Cortex of kidney (tissue), 1 donor: ENCODE measurements around the gene RAE1.

ENCODE experiments used
- DNase-seq: peaks from one replicate; lab custom pipeline; 2025; lab: John Stamatoyannopoulos, UW

The RAE1 gene

DNA sequence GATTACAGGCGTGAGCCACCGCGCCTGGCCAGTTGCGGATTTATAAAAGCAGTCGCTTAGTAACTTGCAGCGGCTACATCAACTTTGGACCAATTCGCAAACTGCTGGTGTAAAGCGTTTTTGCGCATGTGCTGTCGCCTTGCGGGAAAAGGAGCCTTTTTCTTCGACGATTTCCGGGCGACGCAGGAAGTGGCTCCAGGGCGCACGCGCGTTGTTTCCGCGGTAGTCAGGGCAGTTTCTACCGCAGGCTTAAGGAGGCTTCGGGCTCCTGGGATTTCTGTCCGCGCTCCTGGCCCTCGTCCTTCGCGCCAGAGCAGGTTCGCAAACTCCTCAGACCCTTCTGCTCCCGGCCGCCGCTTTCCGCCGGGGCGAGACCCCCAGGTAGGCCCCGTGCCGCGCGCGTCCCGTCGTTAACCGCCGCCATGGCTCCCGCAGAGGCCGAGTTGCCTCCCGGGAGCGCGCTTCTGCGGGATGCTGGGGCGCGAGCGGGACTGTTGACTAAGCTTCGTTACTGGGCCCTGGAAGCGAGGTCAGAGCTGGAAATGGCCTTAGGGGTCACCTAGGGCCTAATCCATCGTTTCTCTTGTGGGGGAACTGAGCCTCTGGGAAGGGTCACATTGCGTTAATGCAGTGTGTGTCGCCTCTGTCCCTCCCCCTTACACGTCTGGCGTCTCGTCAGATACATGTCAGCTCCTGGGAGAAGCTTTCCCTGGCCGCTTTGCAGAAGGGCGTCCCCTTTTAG lies at the start of gene RAE1:
RAE1 (plus strand) TSS at position 214 of the 742 bp plus-strand sequence. CDS start 2,784 bp downstream, outside the sequence.
- no peak for DNase-seq

GRCh38 chr20:57306747-57307146 lies 44.3 kb upstream of the RAE1 start:
- no peak for DNase-seq

DNA sequence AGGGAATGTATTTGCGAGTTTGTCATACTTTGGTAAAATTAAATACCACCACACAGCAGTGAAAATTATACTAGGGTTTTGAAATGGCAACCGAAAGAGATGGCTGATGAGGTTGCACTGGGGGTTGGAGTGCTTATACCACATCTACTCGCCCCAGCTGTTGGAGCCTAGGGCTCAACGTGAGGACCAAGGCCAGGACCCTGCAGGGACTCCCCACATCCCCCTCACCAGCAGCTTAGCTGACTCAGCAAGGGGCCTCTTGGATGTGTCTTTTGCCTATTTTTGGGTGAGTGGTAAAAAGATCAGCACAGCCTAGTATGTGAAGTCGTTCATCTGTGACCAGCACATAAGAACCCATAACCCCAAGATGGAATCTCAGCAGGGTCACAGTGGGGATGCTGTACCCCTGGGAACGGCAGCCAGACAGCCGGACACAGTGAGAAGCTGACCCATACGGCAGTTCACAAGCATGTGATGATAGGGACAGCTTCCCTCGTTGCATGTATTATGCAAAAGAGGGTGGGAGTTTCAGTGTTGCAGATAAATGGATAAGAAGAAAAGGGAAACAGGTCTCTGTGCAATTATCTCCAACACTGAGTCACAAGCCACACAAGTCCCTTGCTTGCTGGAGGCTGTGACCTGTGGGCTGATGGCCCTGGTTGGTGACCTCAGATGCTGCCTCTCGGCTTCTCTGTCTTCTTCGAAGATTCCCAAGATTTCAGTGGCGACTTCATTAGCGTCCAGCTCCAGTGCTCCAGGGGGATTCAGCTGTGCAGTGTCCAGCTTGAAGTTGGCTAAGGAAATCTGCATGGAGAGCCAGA lies 42.4 kb upstream of the RAE1 start:
- DNase-seq: no peak

GRCh38 chr20:57309544-57310115 lies 41.4 kb upstream of the RAE1 start:
- DNase-seq: no peak

DNA sequence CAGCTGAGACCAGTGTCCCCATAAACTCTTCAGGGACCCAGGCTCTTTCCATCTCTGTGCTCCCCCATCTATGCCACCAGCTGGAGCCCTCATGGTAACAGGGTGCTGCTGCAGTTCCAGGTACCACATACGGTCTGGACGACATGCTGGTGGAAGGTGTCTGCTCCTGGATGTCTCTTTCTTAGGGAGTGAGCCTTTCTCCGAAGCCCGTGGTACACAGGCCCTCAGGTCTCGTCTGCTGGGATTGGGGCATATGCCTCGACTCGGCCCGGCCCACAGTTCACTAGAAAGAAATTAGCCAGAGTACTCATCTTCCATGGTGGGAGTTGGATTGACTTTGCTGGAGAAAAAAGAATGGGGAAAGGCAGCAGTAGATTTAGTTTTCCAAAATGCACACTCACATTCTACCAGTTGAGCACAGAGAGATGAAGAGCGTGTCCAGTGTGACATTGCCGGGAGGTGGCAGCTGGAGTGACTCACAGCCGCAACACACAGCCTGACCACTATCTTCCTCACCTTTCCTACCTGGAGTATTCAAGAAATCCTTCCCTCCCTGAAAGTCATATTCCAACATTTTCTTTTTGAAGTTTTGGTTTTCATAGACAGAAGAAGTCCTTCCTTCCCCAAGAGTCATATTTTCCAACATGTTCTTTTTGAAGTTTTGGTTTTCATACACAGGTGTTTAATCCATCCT lies 40.1 kb upstream of the RAE1 start:
- no peak for DNase-seq

DNA sequence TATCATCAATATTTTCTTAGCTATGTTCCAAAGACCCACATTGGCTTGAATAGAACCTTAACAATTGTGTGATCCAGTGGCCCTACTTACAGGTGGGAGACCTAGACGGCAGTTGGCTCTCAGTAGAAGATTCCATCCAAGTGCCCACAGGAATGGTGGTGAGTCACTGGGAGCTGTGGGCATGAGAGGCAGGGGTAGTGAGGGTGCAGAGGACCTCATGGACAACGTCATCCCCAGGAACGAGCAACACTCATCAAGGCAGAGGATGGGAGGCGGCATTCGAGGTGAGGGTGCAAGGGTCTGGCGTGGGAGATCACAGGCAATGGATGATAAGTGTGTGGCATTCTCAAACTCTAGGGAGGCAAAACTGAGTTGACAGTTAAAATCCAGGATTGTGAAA lies 38.9 kb upstream of the RAE1 start:
- no peak for DNase-seq

- no peak for DNase-seq
Observed at GRCh38 chr20:57313230-57313629, 37.8 kb upstream of the RAE1 start.

- DNase-seq: no peak
Observed at GRCh38 chr20:57313951-57314350, 37.1 kb upstream of the RAE1 start.

DNA sequence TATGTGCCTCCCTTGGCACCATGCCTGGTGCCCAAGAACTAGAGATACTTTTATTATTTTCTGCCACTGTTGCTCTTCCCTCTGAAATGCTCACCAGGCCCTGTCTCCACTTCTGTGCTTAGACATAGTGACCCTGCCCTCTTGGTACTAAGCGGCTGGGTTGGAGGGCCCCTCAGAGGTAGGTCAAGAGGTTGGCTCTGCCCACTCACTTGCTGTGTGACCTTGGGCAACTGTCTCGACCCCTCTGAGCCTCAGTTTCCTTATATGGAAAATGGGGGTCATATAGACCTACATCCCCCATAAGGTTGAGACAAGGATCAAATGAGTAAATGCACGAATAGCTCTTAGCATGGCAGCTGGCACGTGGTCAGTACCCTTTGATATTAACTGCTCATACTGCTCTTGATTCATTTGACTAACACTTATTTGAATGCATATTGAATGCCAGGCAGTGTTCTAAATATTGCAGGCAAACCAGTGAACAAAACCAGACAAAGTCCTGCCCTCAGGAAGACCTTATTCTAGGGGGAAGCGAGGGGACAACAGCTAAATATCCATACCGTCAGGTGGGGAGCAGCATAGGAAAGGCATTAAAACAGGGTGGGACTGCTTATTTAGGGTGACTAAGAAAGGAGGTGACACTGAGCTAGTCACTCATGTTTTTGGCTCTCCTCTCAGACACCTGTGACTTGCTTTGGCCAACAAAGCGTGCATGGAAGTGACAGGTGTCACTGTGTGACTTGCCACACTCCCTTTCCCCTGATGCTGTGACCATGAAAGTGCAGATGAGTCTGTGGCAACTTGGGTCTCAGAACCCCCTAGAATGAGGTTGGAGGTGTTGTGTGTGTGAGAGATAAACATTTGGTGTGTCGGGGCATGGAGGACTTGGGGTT lies 35.7 kb upstream of the RAE1 start:
- DNase-seq: no peak

- DNase-seq: no peak
Observed at GRCh38 chr20:57315976-57316480, 35.0 kb upstream of the RAE1 start.

GRCh38 chr20:57316795-57317201 lies 34.3 kb upstream of the RAE1 start:
- no peak for DNase-seq

- no peak for DNase-seq
Observed at GRCh38 chr20:57317316-57317788, 33.7 kb upstream of the RAE1 start.

DNA sequence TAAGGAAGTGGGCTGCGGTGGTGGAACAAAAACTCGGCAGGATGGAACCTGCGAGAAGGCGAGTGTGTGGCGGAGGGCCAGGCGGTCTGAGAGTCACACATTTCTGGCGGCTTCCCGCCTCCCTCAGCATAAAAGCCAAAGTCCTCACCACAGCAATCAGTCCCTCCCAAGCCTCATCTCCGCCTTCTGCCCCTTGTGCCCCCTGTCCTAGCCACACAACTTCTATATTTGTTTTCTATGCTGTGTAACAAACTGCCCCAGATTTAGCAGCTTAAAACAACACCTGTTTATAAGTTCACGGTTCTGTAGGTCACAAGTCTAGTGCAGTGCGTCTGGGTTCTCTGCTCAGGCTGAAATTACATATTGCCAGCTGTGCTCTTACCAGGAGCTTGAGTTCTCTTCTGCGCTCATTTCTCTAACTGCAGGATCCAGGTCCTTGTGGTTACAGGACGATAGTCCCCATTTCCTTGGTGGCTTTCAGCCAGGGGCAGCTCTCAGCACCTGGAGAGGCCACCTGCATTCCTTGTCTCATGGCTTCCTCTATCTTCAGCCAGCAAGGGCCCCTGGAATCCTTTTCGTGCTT lies 33.2 kb upstream of the RAE1 start:
- no peak for DNase-seq

DNA sequence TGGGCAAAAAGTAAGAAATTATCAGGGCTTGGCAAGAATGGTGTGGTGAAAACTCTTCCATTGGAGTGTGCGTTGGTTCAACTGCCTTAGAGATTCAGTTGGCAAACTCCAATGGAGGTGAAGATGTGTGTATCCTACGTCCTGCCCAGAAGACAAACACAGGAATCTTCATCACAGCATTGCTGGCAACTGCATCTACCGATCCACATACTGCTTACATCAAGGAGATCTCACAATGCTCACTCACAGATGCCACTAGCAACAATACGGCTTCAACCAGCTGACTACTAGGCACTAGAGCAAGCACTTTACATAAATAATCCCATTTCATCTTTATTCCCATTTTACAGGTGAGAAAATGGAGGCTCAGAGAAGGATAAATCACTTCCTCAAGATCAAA lies 31.5 kb upstream of the RAE1 start:
- no peak for DNase-seq

GRCh38 chr20:57320358-57320757 lies 30.7 kb upstream of the RAE1 start:
- no peak for DNase-seq

DNA sequence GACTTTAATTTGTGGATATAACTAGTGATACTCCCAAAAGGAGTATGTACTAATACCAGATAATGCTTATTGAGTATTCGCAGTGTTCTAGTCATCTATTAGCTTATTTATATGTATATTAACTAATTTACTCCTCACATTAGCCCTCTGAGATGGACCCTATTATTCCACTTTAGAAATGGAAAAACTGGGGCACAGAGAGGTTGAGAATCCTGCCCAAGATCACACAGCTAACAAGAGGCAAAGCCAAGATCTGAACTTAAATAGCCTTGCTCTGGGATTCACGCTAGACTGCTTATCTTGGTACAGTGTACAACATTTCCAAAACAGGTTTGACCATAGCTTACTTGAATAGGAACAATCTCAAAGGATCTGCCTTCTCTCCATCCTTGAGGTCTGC lies 29.9 kb upstream of the RAE1 start:
- no peak for DNase-seq

GRCh38 chr20:57322476-57322875 lies 28.6 kb upstream of the RAE1 start:
- DNase-seq: no peak

DNA sequence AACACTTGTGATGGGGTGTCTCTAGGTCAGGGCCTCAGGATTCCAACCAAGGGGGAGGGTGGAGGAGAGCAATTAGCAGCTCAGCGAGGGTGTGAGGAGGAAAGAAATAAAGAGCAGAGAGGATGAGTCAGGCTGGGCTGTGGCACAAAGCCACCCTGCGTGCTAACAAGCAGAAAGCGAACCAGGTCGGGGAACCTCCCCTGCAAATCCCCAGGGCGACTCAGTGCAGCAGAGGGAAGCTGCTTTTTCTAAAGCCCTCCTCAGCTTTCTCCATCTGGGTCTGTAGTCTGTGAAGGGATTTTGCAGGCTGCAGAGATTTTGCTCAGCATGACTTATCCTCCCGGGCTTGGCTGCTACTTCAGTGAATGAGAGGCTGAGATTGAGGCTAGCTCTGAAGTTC lies 28.0 kb upstream of the RAE1 start:
- DNase-seq: no peak

GRCh38 chr20:57325632-57326356 lies 25.3 kb upstream of the RAE1 start:
- no peak for DNase-seq
